ENCODE results near the gene TMEM158. TPM values are rescaled to one million over a fixed set of nuclear protein-coding genes. Genes with fewer than 3 reads are reported as not detected.

The TMEM158 gene
- polyA plus RNA-seq, 1 of the 3 experiments (the other 2 are of a cell fraction): 76.4 TPM

- H3K4me3 ChIP-seq (ENCODE audit: low read depth in 2 of 2, low read length in 1 of 2): no peak overlapping the region
- no peak overlapping the region for H3K27ac ChIP-seq (ENCODE audit: low read depth in 2 of 2, low read length in 1 of 2)
- H3K9ac ChIP-seq: no peak overlapping the region
- H3K79me2 ChIP-seq (ENCODE audit: insufficient read depth): no peaks in the 10 kb centered on the region
- no peak overlapping the region for H2AFZ ChIP-seq (ENCODE audit: low read depth)
- no peak for DNase-seq
- no peaks in the 10 kb centered on the region for H3K4me1 ChIP-seq (ENCODE audit: control insufficient read depth in 1 of 2, insufficient read depth in 2 of 2, low read depth in 1 of 2, low read length in 1 of 2)
- H3K4me2 ChIP-seq: no peak overlapping the region
- no peaks in the 10 kb centered on the region for H3K27me3 ChIP-seq (ENCODE audit: insufficient read depth)
- H3K9me2 ChIP-seq: no peaks in the 10 kb centered on the region
- CTCF ChIA-PET: no interaction called here
- H3F3A ChIP-seq (replicated peaks; ENCODE audit: insufficient read depth): no peaks in the 10 kb centered on the region
- TF ChIP-seq GATA2 (CRISPR knock-in tag; IDR thresholded peaks at IDR 0.05): no peak
- no peaks in the 10 kb centered on the region for H3K36me3 ChIP-seq (replicated peaks in 1 of 2; ENCODE audit: control insufficient read depth in 1 of 2, insufficient read depth in 2 of 2, low read length in 1 of 2)
- H4K20me1 ChIP-seq (ENCODE audit: insufficient read depth): no peaks in the 10 kb centered on the region
- POLR2A ChIA-PET: no interaction called here
- no peaks in the 10 kb centered on the region for H3K9me3 ChIP-seq
- WGBS (ENCODE audit: low lambda C conversion rate): 65% methylated on average over 4 of the region's 4 CpGs
Measured at GRCh38 chr3:45239254-45239653, 13.2 kb upstream of the TMEM158 start.

GRCh38 chr3:45236964-45237363, 10.9 kb upstream of the TMEM158 start:
- no peak for DNase-seq

More at GRCh38 chr3:45236964-45237363, 10.9 kb upstream of the TMEM158 start:
- Histone ChIP-seq H3K9ac (no peak overlapping the region), H3K27me3 (ENCODE audit: insufficient read depth) (no peaks in the 10 kb centered on the region), H3K9me2 (no peaks in the 10 kb centered on the region), H4K20me1 (ENCODE audit: insufficient read depth) (no peaks in the 10 kb centered on the region), H3K4me2 (no peak overlapping the region), H3K79me2 (ENCODE audit: insufficient read depth) (no peaks in the 10 kb centered on the region), H2AFZ (ENCODE audit: low read depth) (no peak overlapping the region), H3F3A (replicated peaks; ENCODE audit: insufficient read depth) (peaks cover 4% of the 10 kb centered on the region), H3K4me1 (ENCODE audit: control insufficient read depth in 1 of 2, insufficient read depth in 2 of 2, low read depth in 1 of 2, low read length in 1 of 2) (no peaks in the 10 kb centered on the region), H3K36me3 (replicated peaks in 1 of 2; ENCODE audit: control insufficient read depth in 1 of 2, insufficient read depth in 2 of 2, low read length in 1 of 2) (no peaks in the 10 kb centered on the region), H3K4me3 (ENCODE audit: low read depth in 2 of 2, low read length in 1 of 2) (no peak overlapping the region), H3K27ac (ENCODE audit: low read depth in 2 of 2, low read length in 1 of 2) (no peak overlapping the region), H3K9me3 (no peaks in the 10 kb centered on the region)
- CTCF ChIA-PET: no interaction called here
- POLR2A ChIA-PET: no interaction called here
- 65% methylated on average over 2 of the region's 2 CpGs for WGBS (ENCODE audit: low lambda C conversion rate)
- TF ChIP-seq FOXM1 (IDR thresholded peaks at IDR 0.05; ENCODE audit: low read depth): no peak
- TF ChIP-seq IRF3 (IDR thresholded peaks at IDR 0.05; ENCODE audit: low read depth, low read length): no peak
- TF ChIP-seq EZH2phosphoT487 (IDR thresholded peaks at IDR 0.05; ENCODE audit: borderline replicate concordance, low read depth): no peak
- TF ChIP-seq MXI1 (IDR thresholded peaks at IDR 0.05; ENCODE audit: low read depth, low read length): no peak
- no peak for TF ChIP-seq CTCF (IDR thresholded peaks at IDR 0.05)
- no peak for TF ChIP-seq RAD21 (IDR thresholded peaks at IDR 0.05; ENCODE audit: low read length)
- no peak for TF ChIP-seq FOSL2 (IDR thresholded peaks at IDR 0.05; ENCODE audit: borderline replicate concordance, low read depth)
- TF ChIP-seq TCF12 (IDR thresholded peaks at IDR 0.05): no peak
- no peak for TF ChIP-seq YY1 (IDR thresholded peaks at IDR 0.05; ENCODE audit: low read depth)
- no peak for TF ChIP-seq EP300 (IDR thresholded peaks at IDR 0.05; ENCODE audit: borderline replicate concordance in 1 of 2, low read depth in 1 of 2, low read length in 1 of 2)
- no peak for TF ChIP-seq REST (IDR thresholded peaks at IDR 0.05; ENCODE audit: low read depth, low read length)
- TF ChIP-seq JUND (IDR thresholded peaks at IDR 0.05): no peak
- no peak for TF ChIP-seq RFX5 (IDR thresholded peaks at IDR 0.05; ENCODE audit: low read length)
- TF ChIP-seq NRF1 (IDR thresholded peaks at IDR 0.05; ENCODE audit: low read depth, low read length): no peak
- no peak for TF ChIP-seq CHD2 (IDR thresholded peaks at IDR 0.05; ENCODE audit: low read length, partially characterized antibody)
- no peak for TF ChIP-seq TAF1 (IDR thresholded peaks at IDR 0.05; ENCODE audit: borderline replicate concordance, low read depth, low read length)
- TF ChIP-seq TEAD4 (IDR thresholded peaks at IDR 0.05; ENCODE audit: borderline replicate concordance, insufficient read depth): no peak
- no peak for TF ChIP-seq GATA2 (CRISPR knock-in tag; IDR thresholded peaks at IDR 0.05)

Data from SK-N-SH (cell line).